Glutamatergic neuron (in vitro differentiated cells): Measurements from ENCODE around the gene SAMD4A. TPM values are rescaled to one million over a fixed set of nuclear protein-coding genes. Genes with fewer than 3 reads are reported as not detected.

Source experiments
- DNase-seq: peaks from one replicate; pipeline ENCODE4 v3.0.0; 2022
- H3K27ac Mint-ChIP-seq: one replicate; pipeline ENCODE4 v1.8.0; 2020; ENCODE audit warnings: mild to moderate bottlenecking, mixed read lengths, inconsistent platforms; ENCODE audit not compliant: unreplicated experiment
- H3K27me3 Mint-ChIP-seq: one replicate; pipeline ENCODE4 v1.8.0; 2020; ENCODE audit warnings: mild to moderate bottlenecking, moderate library complexity, mixed read lengths, inconsistent platforms; ENCODE audit not compliant: unreplicated experiment
- H3K36me3 Mint-ChIP-seq: one replicate; pipeline ENCODE4 v1.8.0; 2020; ENCODE audit warnings: mild to moderate bottlenecking, mixed read lengths, inconsistent platforms; ENCODE audit not compliant: unreplicated experiment
- H3K4me1 Mint-ChIP-seq: one replicate; pipeline ENCODE4 v1.8.0; 2020; ENCODE audit warnings: mild to moderate bottlenecking, low read depth, mixed read lengths, inconsistent platforms; ENCODE audit not compliant: unreplicated experiment
- H3K4me3 Mint-ChIP-seq: one replicate; pipeline ENCODE4 v1.8.0; 2020; ENCODE audit warnings: mild to moderate bottlenecking, mixed read lengths, inconsistent platforms; ENCODE audit not compliant: unreplicated experiment
- H3K9me3 Mint-ChIP-seq: one replicate; pipeline ENCODE4 v1.8.0; 2020; ENCODE audit warnings: mild to moderate bottlenecking, moderate library complexity, mixed read lengths, inconsistent platforms; ENCODE audit not compliant: unreplicated experiment
- total RNA-seq: library from RNA; stranded (reverse); fragmentation: NEBNext Ultra II Directional; extraction: Animal tissue kit (Norgen Biotek cat#: 25700); gene quantifications from one replicate; pipeline ENCODE4 v1.2.1, GENCODE V29; 2021; ENCODE audit not compliant: unreplicated experiment
- TF ChIP-seq, protein P1 (sequence below): fragments of 200-600 bp; sonication (generic); IDR thresholded peaks from one replicate; pipeline ENCODE4 v1.5.0; 2021; ENCODE audit not compliant: partially characterized antibody, unreplicated experiment

SAMD4A gene
- total RNA-seq, 1 donor from 2014 or later, result 0.56 TPM

DNA sequence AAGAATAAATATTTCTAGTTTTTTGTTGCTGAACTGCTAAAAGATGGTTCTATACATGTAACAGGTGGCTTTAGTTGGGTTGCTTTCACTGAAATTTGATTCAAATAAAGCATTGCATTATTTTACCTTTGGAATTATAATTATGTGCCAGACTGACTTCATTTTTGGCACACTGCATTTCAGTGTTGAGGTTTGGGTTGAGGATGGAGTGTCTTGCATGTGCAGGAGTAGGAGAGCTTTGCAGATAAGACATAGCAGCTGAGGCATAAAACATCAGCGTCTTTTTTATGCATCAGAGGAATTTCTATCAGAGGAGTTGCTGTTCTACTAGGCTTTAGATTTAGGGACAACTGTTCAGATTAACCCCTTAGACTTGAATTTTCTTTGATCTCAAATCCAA, 17.2 kb downstream of the SAMD4A start:
- Mint-ChIP-seq H3K27ac (no peak overlapping the region), H3K4me1 (no peaks in the 10 kb centered on the region), H3K4me3 (no peak overlapping the region), H3K27me3 (no peaks in the 10 kb centered on the region), H3K36me3 (no peaks in the 10 kb centered on the region), H3K9me3 (no peaks in the 10 kb centered on the region)
- TF ChIP-seq, protein P1, sequence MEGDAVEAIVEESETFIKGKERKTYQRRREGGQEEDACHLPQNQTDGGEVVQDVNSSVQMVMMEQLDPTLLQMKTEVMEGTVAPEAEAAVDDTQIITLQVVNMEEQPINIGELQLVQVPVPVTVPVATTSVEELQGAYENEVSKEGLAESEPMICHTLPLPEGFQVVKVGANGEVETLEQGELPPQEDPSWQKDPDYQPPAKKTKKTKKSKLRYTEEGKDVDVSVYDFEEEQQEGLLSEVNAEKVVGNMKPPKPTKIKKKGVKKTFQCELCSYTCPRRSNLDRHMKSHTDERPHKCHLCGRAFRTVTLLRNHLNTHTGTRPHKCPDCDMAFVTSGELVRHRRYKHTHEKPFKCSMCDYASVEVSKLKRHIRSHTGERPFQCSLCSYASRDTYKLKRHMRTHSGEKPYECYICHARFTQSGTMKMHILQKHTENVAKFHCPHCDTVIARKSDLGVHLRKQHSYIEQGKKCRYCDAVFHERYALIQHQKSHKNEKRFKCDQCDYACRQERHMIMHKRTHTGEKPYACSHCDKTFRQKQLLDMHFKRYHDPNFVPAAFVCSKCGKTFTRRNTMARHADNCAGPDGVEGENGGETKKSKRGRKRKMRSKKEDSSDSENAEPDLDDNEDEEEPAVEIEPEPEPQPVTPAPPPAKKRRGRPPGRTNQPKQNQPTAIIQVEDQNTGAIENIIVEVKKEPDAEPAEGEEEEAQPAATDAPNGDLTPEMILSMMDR, result no peak
- no peak for DNase-seq

GRCh38 chr14:54585214-54585613, 18.3 kb downstream of the SAMD4A start:
- H3K27me3 Mint-ChIP-seq, result no peaks in the 10 kb centered on the region
- no peaks in the 10 kb centered on the region for H3K36me3 Mint-ChIP-seq
- no peak for DNase-seq
- H3K4me3 Mint-ChIP-seq, result no peak overlapping the region
- TF ChIP-seq, protein P1, result no peak
- no peak overlapping the region for H3K27ac Mint-ChIP-seq
- H3K4me1 Mint-ChIP-seq, result no peaks in the 10 kb centered on the region
- no peaks in the 10 kb centered on the region for H3K9me3 Mint-ChIP-seq

- Mint-ChIP-seq H3K9me3 (no peaks in the 10 kb centered on the region), H3K27ac (no peak overlapping the region), H3K27me3 (no peaks in the 10 kb centered on the region), H3K4me3 (no peak overlapping the region), H3K4me1 (no peaks in the 10 kb centered on the region), H3K36me3 (no peaks in the 10 kb centered on the region)
- DNase-seq, result no peak
- TF ChIP-seq, protein P1, result no peak
These were observed 22.1 kb downstream of the SAMD4A start for GRCh38 chr14:54589076-54589475.

GRCh38 chr14:54589843-54590242, 22.9 kb downstream of the SAMD4A start:
- H3K9me3 Mint-ChIP-seq, result no peaks in the 10 kb centered on the region
- no peak overlapping the region for H3K4me3 Mint-ChIP-seq
- H3K27ac Mint-ChIP-seq, result no peak overlapping the region
- no peaks in the 10 kb centered on the region for H3K4me1 Mint-ChIP-seq
- no peaks in the 10 kb centered on the region for H3K27me3 Mint-ChIP-seq
- no peaks in the 10 kb centered on the region for H3K36me3 Mint-ChIP-seq
- TF ChIP-seq, protein P1, result no peak
- DNase-seq, result no peak

GRCh38 chr14:54590481-54590880, 23.6 kb downstream of the SAMD4A start:
- TF ChIP-seq, protein P1, result no peak
- H3K9me3 Mint-ChIP-seq, result no peaks in the 10 kb centered on the region
- DNase-seq, result no peak
- H3K27ac Mint-ChIP-seq, result no peak overlapping the region
- no peak overlapping the region for H3K4me3 Mint-ChIP-seq
- H3K36me3 Mint-ChIP-seq, result no peaks in the 10 kb centered on the region
- no peaks in the 10 kb centered on the region for H3K4me1 Mint-ChIP-seq
- H3K27me3 Mint-ChIP-seq, result no peaks in the 10 kb centered on the region
